Naive B cell (primary cell): ENCODE results near the gene PRKCB. TPM values are rescaled to one million over a fixed set of nuclear protein-coding genes. Genes with fewer than 3 reads are reported as not detected.

Experiments used
- ATAC-seq, 2 donors: fragments of 150-1000 bp; cut with Tn5 transposase; 2 replicates each; pipeline ENCODE4 v1.10.0; 2021; ENCODE audit warnings: low read depth in 2 of 2, mild to moderate bottlenecking in 2 of 2, moderate library complexity in 2 of 2
- DNase-seq: peaks from one replicate; pipeline ENCODE4 v3.0.0; 2022
- H3K27ac Mint-ChIP-seq, 6 donors: one replicate each; pipeline ENCODE4 v1.8.0; 2020 to 2022; ENCODE audit warnings: mild to moderate bottlenecking in 6 of 6, mixed read lengths in 6 of 6, moderate library complexity in 5 of 6, inconsistent platforms in 2 of 6
- H3K27me3 Mint-ChIP-seq, 3 donors: one replicate each; pipeline ENCODE4 v1.8.0; 2021 to 2022; ENCODE audit warnings: mixed read lengths in 3 of 3, mild to moderate bottlenecking in 1 of 3
- H3K36me3 Mint-ChIP-seq, 2 donors: one replicate each; pipeline ENCODE4 v1.8.0; 2020 to 2022; ENCODE audit warnings: mixed read lengths in 2 of 2, inconsistent platforms in 1 of 2, mild to moderate bottlenecking in 1 of 2
- H3K4me1 Mint-ChIP-seq, 3 donors: one replicate each; pipeline ENCODE4 v1.8.0; 2020 to 2022; ENCODE audit warnings: mixed read lengths in 3 of 3, inconsistent platforms in 1 of 3, mild to moderate bottlenecking in 1 of 3, moderate library complexity in 1 of 3
- H3K4me3 Mint-ChIP-seq, 8 donors: one replicate each; pipeline ENCODE4 v1.8.0; 2020 to 2022; ENCODE audit warnings: mild to moderate bottlenecking in 8 of 8, mixed read lengths in 8 of 8, moderate library complexity in 8 of 8, inconsistent platforms in 2 of 8
- H3K9me3 Mint-ChIP-seq, 7 donors: one replicate each; pipeline ENCODE4 v1.8.0; 2020 to 2022; ENCODE audit warnings: mixed read lengths in 7 of 7, mild to moderate bottlenecking in 5 of 7, inconsistent platforms in 2 of 7, moderate library complexity in 1 of 7
- polyA plus RNA-seq, 6 donors: library from polyadenylated mRNA; unstranded; fragments of 300-500 nt; fragmentation: Illumina TruSeq; gene quantifications; one replicate each; pipeline ENCODE4 v1.2.3, GENCODE V29; 2021; ENCODE audit warnings: low read depth in 6 of 6

The PRKCB gene
- polyA plus RNA-seq, 6 donors from 2014 or later, result 213 to 344 (median 285) TPM

- peaks cover 76 to 90% (median 87%) of the 10 kb centered on the region in 3 donors for H3K4me1 Mint-ChIP-seq
- peak overlapping the region; percentile 76 to 98 (median 93) for H3K27ac Mint-ChIP-seq
- no peak for DNase-seq
- H3K27me3 Mint-ChIP-seq, result no peaks in the 10 kb centered on the region
- H3K9me3 Mint-ChIP-seq, result peaks cover 0 to 2% (median 0%) of the 10 kb centered on the region in 7 donors
- no peak for ATAC-seq
- H3K36me3 Mint-ChIP-seq, result peaks cover 22 to 40% of the 10 kb centered on the region in 2 donors
- H3K4me3 Mint-ChIP-seq, result peak overlapping the region; percentile 11 to 79 (median 62)
Observed at GRCh38 chr16:23962001-23962400, 126.2 kb downstream of the PRKCB start.

- H3K4me3 Mint-ChIP-seq, result no peak overlapping the region
- no peak for ATAC-seq
- peaks cover 22 to 40% of the 10 kb centered on the region in 2 donors for H3K36me3 Mint-ChIP-seq
- peak overlapping the region in 1 of 6 donors; percentile 92 for H3K27ac Mint-ChIP-seq
- H3K4me1 Mint-ChIP-seq, result peaks cover 76 to 94% (median 89%) of the 10 kb centered on the region in 3 donors
- DNase-seq, result no peak
- H3K27me3 Mint-ChIP-seq, result no peaks in the 10 kb centered on the region
- H3K9me3 Mint-ChIP-seq, result peaks cover 0 to 2% (median 0%) of the 10 kb centered on the region in 7 donors
Observed at GRCh38 chr16:23964136-23964535, 128.4 kb downstream of the PRKCB start.

GRCh38 chr16:23965137-23965733 lies 129.5 kb downstream of the PRKCB start:
- Mint-ChIP-seq H3K27me3 (no peaks in the 10 kb centered on the region), H3K36me3 (peaks cover 30 to 40% of the 10 kb centered on the region in 2 donors), H3K4me3 (peak overlapping the region in 1 of 8 donors; percentile 29), H3K9me3 (peaks cover 0 to 2% (median 0%) of the 10 kb centered on the region in 7 donors), H3K27ac (peak overlapping the region in 4 of 6 donors; percentile 71 to 92 (median 77)), H3K4me1 (peaks cover 76 to 94% (median 89%) of the 10 kb centered on the region in 3 donors)
- ATAC-seq (no peak), DNase-seq (no peak)

GRCh38 chr16:23966597-23967394 lies 131.0 kb downstream of the PRKCB start:
- H3K36me3 Mint-ChIP-seq, result peaks cover 30 to 36% of the 10 kb centered on the region in 2 donors
- peaks cover 0 to 2% (median 0%) of the 10 kb centered on the region in 7 donors for H3K9me3 Mint-ChIP-seq
- peak overlapping the region; percentile 15 to 86 (median 72) for H3K4me3 Mint-ChIP-seq
- H3K27me3 Mint-ChIP-seq, result no peaks in the 10 kb centered on the region
- peak overlapping the region; percentile 78 to 97 (median 84) for H3K27ac Mint-ChIP-seq
- DNase-seq (peak; percentile 28), ATAC-seq (peak; percentile 88 to 91)
- peaks cover 67 to 93% (median 87%) of the 10 kb centered on the region in 3 donors for H3K4me1 Mint-ChIP-seq

- Mint-ChIP-seq H3K4me3 (peak overlapping the region in 7 of 8 donors; percentile 29 to 86 (median 70)), H3K9me3 (peaks cover 0 to 2% (median 0%) of the 10 kb centered on the region in 7 donors), H3K27ac (peak overlapping the region in 4 of 6 donors; percentile 79 to 93 (median 85)), H3K4me1 (peaks cover 64 to 92% (median 85%) of the 10 kb centered on the region in 3 donors), H3K27me3 (no peaks in the 10 kb centered on the region), H3K36me3 (peaks cover 23 to 29% of the 10 kb centered on the region in 2 donors)
- ATAC-seq (no peak), DNase-seq (no peak)
Observed at GRCh38 chr16:23967775-23968174, 132.0 kb downstream of the PRKCB start.

- Mint-ChIP-seq H3K4me3 (peak overlapping the region in 4 of 8 donors; percentile 56 to 86 (median 72)), H3K9me3 (peaks cover 0 to 2% (median 0%) of the 10 kb centered on the region in 7 donors), H3K4me1 (peaks cover 62 to 89% (median 85%) of the 10 kb centered on the region in 3 donors), H3K27ac (peak overlapping the region in 3 of 6 donors; percentile 79 to 93 (median 89)), H3K27me3 (no peaks in the 10 kb centered on the region), H3K36me3 (peaks cover 19 to 28% of the 10 kb centered on the region in 2 donors)
- DNase-seq, result no peak
- ATAC-seq, result no peak
Observed at GRCh38 chr16:23968176-23968575, 132.4 kb downstream of the PRKCB start.

- Mint-ChIP-seq H3K9me3 (peaks cover 0 to 2% (median 0%) of the 10 kb centered on the region in 7 donors), H3K4me1 (peaks cover 65 to 90% (median 88%) of the 10 kb centered on the region in 3 donors), H3K36me3 (peaks cover 12 to 25% of the 10 kb centered on the region in 2 donors), H3K27ac (peak overlapping the region in 5 of 6 donors; percentile 24 to 56 (median 41)), H3K27me3 (no peaks in the 10 kb centered on the region), H3K4me3 (peak overlapping the region in 3 of 8 donors; percentile 19 to 27 (median 24))
- no peak for DNase-seq
- ATAC-seq, result no peak
Observed at GRCh38 chr16:23969468-23970297, 133.9 kb downstream of the PRKCB start.

- H3K4me1 Mint-ChIP-seq, result peaks cover 68 to 88% (median 87%) of the 10 kb centered on the region in 3 donors
- no peaks in the 10 kb centered on the region for H3K9me3 Mint-ChIP-seq
- peaks cover 7 to 15% of the 10 kb centered on the region in 2 donors for H3K36me3 Mint-ChIP-seq
- peak overlapping the region in 2 of 8 donors; percentile 71 to 79 for H3K4me3 Mint-ChIP-seq
- H3K27ac Mint-ChIP-seq, result peak overlapping the region in 5 of 6 donors; percentile 18 to 89 (median 82)
- H3K27me3 Mint-ChIP-seq, result no peaks in the 10 kb centered on the region
- no peak for DNase-seq
- ATAC-seq, result no peak
Observed at GRCh38 chr16:23974223-23974622, 138.4 kb downstream of the PRKCB start.

GRCh38 chr16:23975293-23975692 lies 139.5 kb downstream of the PRKCB start:
- no peaks in the 10 kb centered on the region for H3K9me3 Mint-ChIP-seq
- DNase-seq, result no peak
- H3K4me1 Mint-ChIP-seq, result peaks cover 67 to 88% (median 86%) of the 10 kb centered on the region in 3 donors
- no peaks in the 10 kb centered on the region for H3K27me3 Mint-ChIP-seq
- H3K27ac Mint-ChIP-seq, result peak overlapping the region in 3 of 6 donors; percentile 53 to 89 (median 65)
- peaks cover 0 to 20% of the 10 kb centered on the region in 2 donors for H3K36me3 Mint-ChIP-seq
- no peak for ATAC-seq
- peak overlapping the region in 2 of 8 donors; percentile 25 to 55 for H3K4me3 Mint-ChIP-seq

- Mint-ChIP-seq H3K4me1 (peaks cover 70 to 87% (median 84%) of the 10 kb centered on the region in 3 donors), H3K9me3 (no peaks in the 10 kb centered on the region)
Observed at GRCh38 chr16:23976091-23976490, 140.3 kb downstream of the PRKCB start.

GRCh38 chr16:23976524-23976923 lies 140.7 kb downstream of the PRKCB start:
- Mint-ChIP-seq H3K4me3 (peak overlapping the region in 6 of 8 donors; percentile 4 to 80 (median 34)), H3K9me3 (no peaks in the 10 kb centered on the region), H3K27ac (peak overlapping the region; percentile 55 to 89 (median 86)), H3K27me3 (no peaks in the 10 kb centered on the region), H3K36me3 (peaks cover 0 to 20% of the 10 kb centered on the region in 2 donors), H3K4me1 (peaks cover 69 to 84% (median 81%) of the 10 kb centered on the region in 3 donors)
- DNase-seq, result no peak
- ATAC-seq, result peak; percentile 56 to 71

More at GRCh38 chr16:23976091-23976490, 140.3 kb downstream of the PRKCB start:
- Mint-ChIP-seq H3K27me3 (no peaks in the 10 kb centered on the region), H3K27ac (peak overlapping the region in 5 of 6 donors; percentile 15 to 89 (median 87)), H3K36me3 (peaks cover 0 to 20% of the 10 kb centered on the region in 2 donors), H3K4me3 (peak overlapping the region in 7 of 8 donors; percentile 4 to 55 (median 29))
- ATAC-seq, result no peak
- DNase-seq, result no peak

- peak overlapping the region in 2 of 8 donors; percentile 27 to 62 for H3K4me3 Mint-ChIP-seq
- H3K27me3 Mint-ChIP-seq, result no peaks in the 10 kb centered on the region
- H3K9me3 Mint-ChIP-seq, result no peaks in the 10 kb centered on the region
- H3K27ac Mint-ChIP-seq, result peak overlapping the region in 4 of 6 donors; percentile 49 to 90 (median 77)
- peaks cover 4 to 14% of the 10 kb centered on the region in 2 donors for H3K36me3 Mint-ChIP-seq
- ATAC-seq (no peak), DNase-seq (no peak)
- peaks cover 62 to 84% (median 79%) of the 10 kb centered on the region in 3 donors for H3K4me1 Mint-ChIP-seq
Observed at GRCh38 chr16:23979441-23979840, 143.7 kb downstream of the PRKCB start.
